Natural killer cell (primary cell): ENCODE results near the gene RNASE2. TPM values are rescaled to one million over a fixed set of nuclear protein-coding genes. Genes with fewer than 3 reads are reported as not detected.
A peak's percentile ranks its signal among the peaks of the same experiment; 100 is the strongest.

Experiments
- ATAC-seq, 3 donors: fragments of 150-1000 bp in 2 of 3; fragments of 200-7000 bp in 1 of 3; cut with Tn5 transposase; 1 replicate in 1 of 3; 2 replicates in 2 of 3; pipeline ENCODE4 v1.10.0; 2021; ENCODE audit warnings: mild to moderate bottlenecking in 2 of 3, moderate library complexity in 2 of 3
- DNase-seq, 2 donors: peaks; one replicate each; pipeline versions ENCODE4 v3.0.0 to v3.0.0-alpha.2; 2013 to 2021; ENCODE audit warnings: mixed read lengths in 1 of 2
- H3K27ac ChIP-seq: one replicate; pipeline ENCODE4 v1.5.1; 2013; ENCODE audit warnings: mild to moderate bottlenecking, low read length
- H3K27me3 ChIP-seq: one replicate; pipeline ENCODE4 v1.6.1; 2013; ENCODE audit warnings: low read length; ENCODE audit not compliant: control insufficient read depth, insufficient read depth
- H3K36me3 ChIP-seq: one replicate; pipeline ENCODE4 v1.6.1; 2013; ENCODE audit warnings: low read length; ENCODE audit not compliant: control insufficient read depth, insufficient read depth
- H3K4me1 ChIP-seq: one replicate; pipeline ENCODE4 v1.6.1; 2013; ENCODE audit warnings: low read length; ENCODE audit not compliant: control insufficient read depth, insufficient read depth
- H3K4me3 ChIP-seq: one replicate; pipeline ENCODE4 v1.5.1; 2013; ENCODE audit warnings: low read length
- H3K9me3 ChIP-seq: one replicate; pipeline ENCODE4 v1.6.1; 2013; ENCODE audit warnings: low read length; ENCODE audit not compliant: control insufficient read depth, insufficient read depth
- H3K27ac Mint-ChIP-seq, 2 donors: one replicate each; pipeline ENCODE4 v1.8.0; 2022; ENCODE audit warnings: mild to moderate bottlenecking in 2 of 2, mixed read lengths in 2 of 2, moderate library complexity in 1 of 2
- H3K27me3 Mint-ChIP-seq, 2 donors: one replicate each; pipeline ENCODE4 v1.8.0; 2022; ENCODE audit warnings: low read depth in 2 of 2, mixed read lengths in 2 of 2
- H3K36me3 Mint-ChIP-seq: one replicate; pipeline ENCODE4 v1.8.0; 2022; ENCODE audit warnings: mixed read lengths
- H3K4me1 Mint-ChIP-seq, 2 donors: one replicate each; pipeline ENCODE4 v1.8.0; 2022; ENCODE audit warnings: mixed read lengths in 2 of 2
- H3K4me3 Mint-ChIP-seq: one replicate; pipeline ENCODE4 v1.8.0; 2022; ENCODE audit warnings: mild to moderate bottlenecking, moderate library complexity, mixed read lengths
- H3K9me3 Mint-ChIP-seq, 2 donors: one replicate each; pipeline ENCODE4 v1.8.0; 2022; ENCODE audit warnings: mixed read lengths in 2 of 2
- CTCF ChIP-seq: fragments of 200-600 bp; IDR thresholded peaks from one replicate; pipeline ENCODE4 v1.8.0; 2022; ENCODE audit warnings: antibody characterized with exemption
- WGBS: methylation state at CpG from one replicate; pipeline ENCODE4 v1.1.7; 2013; ENCODE audit warnings: missing lambda C conversion rate; ENCODE audit not compliant: insufficient coverage; 5-methylcytosine and 5-hydroxymethylcytosine counted together
- intact Hi-C: fragments of 100-400 bp; cut with micrococcal nuclease; formaldehyde crosslinking; loops from one replicate; pipeline ENCODE4 v1.14.2; 2022
- total RNA-seq, 4 donors: library from RNA; stranded (reverse); fragments of 120-200 nt in 1 of 4; gene quantifications; one replicate each; pipeline versions ENCODE4 v1.2.3 to v1.2.4, GENCODE V29; 2013 to 2022

RNASE2 gene
- total RNA-seq, 3 donors from 2014 or later (not counting 1 experiment from before 2014, with no cell fraction given): 2.2 to 53.6 TPM; not detected in 1

GRCh38 chr14:20986811-20987210, 31.5 kb downstream of the RNASE2 start:
- Mint-ChIP-seq H3K27me3 (peaks cover 6 to 22% of the 10 kb centered on the region in 2 donors), H3K36me3 (no peaks in the 10 kb centered on the region), H3K27ac (no peak overlapping the region), H3K4me3 (no peak overlapping the region), H3K9me3 (no peaks in the 10 kb centered on the region), H3K4me1 (peaks cover 19 to 20% of the 10 kb centered on the region in 2 donors)
- Histone ChIP-seq H3K4me1 (peaks cover 16% of the 10 kb centered on the region), H3K36me3 (peaks cover under 1% of the 10 kb centered on the region), H3K27me3 (no peaks in the 10 kb centered on the region), H3K4me3 (no peak overlapping the region), H3K9me3 (no peaks in the 10 kb centered on the region), H3K27ac (no peak overlapping the region)
- 66% methylated on average over 2 of the region's 2 CpGs for WGBS
- ATAC-seq: no peak
- intact Hi-C loops: no loop called here
- DNase-seq: no peak
- TF ChIP-seq CTCF: no peak

GRCh38 chr14:20988717-20989470, 33.6 kb downstream of the RNASE2 start:
- Histone ChIP-seq H3K9me3 (no peaks in the 10 kb centered on the region), H3K36me3 (peaks cover 18% of the 10 kb centered on the region), H3K4me1 (peaks cover 16% of the 10 kb centered on the region), H3K27ac (peak overlapping the region; percentile 58), H3K27me3 (no peaks in the 10 kb centered on the region), H3K4me3 (peak overlapping the region; percentile 74)
- Mint-ChIP-seq H3K4me3 (no peak overlapping the region), H3K27me3 (peaks cover 0 to 7% of the 10 kb centered on the region in 2 donors), H3K27ac (no peak overlapping the region), H3K36me3 (no peaks in the 10 kb centered on the region), H3K9me3 (no peaks in the 10 kb centered on the region), H3K4me1 (peaks cover 22 to 27% of the 10 kb centered on the region in 2 donors)
- DNase-seq (peak in 1 of 2 donors; percentile 18), ATAC-seq (no peak)
- intact Hi-C loops: no loop called here
- TF ChIP-seq CTCF: no peak
- WGBS: 82% methylated on average over 15 of the region's 15 CpGs

- Mint-ChIP-seq H3K4me3 (peak overlapping the region; percentile 91), H3K9me3 (no peaks in the 10 kb centered on the region), H3K36me3 (peaks cover under 1% of the 10 kb centered on the region), H3K4me1 (peaks cover 22 to 28% of the 10 kb centered on the region in 2 donors), H3K27me3 (peaks cover 0 to 2% of the 10 kb centered on the region in 2 donors), H3K27ac (peak overlapping the region; percentile 78 to 88)
- DNase-seq (no peak), ATAC-seq (no peak)
- no peaks in the 10 kb centered on the region for H3K9me3 ChIP-seq
- H3K27ac ChIP-seq: peak overlapping the region; percentile 58
- peak overlapping the region; percentile 74 for H3K4me3 ChIP-seq
- peaks cover 16% of the 10 kb centered on the region for H3K4me1 ChIP-seq
- intact Hi-C loops: no loop called here
- WGBS: 3% methylated on average over 6 of the region's 11 CpGs
- TF ChIP-seq CTCF: no peak
- H3K27me3 ChIP-seq: no peaks in the 10 kb centered on the region
- peaks cover 23% of the 10 kb centered on the region for H3K36me3 ChIP-seq
Observed at GRCh38 chr14:20989471-20989786, 34.1 kb downstream of the RNASE2 start.
